KMS-11 (cell line): Measurements from ENCODE around the gene OAF.

Source experiments
- H2AFZ ChIP-seq: fragments of 200-600 bp; sonication (generic); 2 replicates; pipeline ENCODE4 v1.6.1; 2016; ENCODE audit warnings: antibody characterized with exemption, mixed run types, low read depth
- H3K27ac ChIP-seq: fragments of 200-600 bp; sonication (generic); 2 replicates; pipeline ENCODE4 v1.6.1; 2016; ENCODE audit warnings: mild to moderate bottlenecking, mixed run types
- H3K27me3 ChIP-seq: fragments of 200-600 bp; sonication (generic); 2 replicates; pipeline ENCODE4 v1.6.1; 2017; ENCODE audit warnings: mild to moderate bottlenecking, low read depth, mixed run types, moderate library complexity; ENCODE audit not compliant: insufficient read depth
- H3K36me3 ChIP-seq: fragments of 200-600 bp; sonication (generic); 2 replicates; pipeline ENCODE4 v1.6.1; 2017; ENCODE audit warnings: mild to moderate bottlenecking, mixed run types; ENCODE audit not compliant: insufficient read depth
- H3K4me1 ChIP-seq: fragments of 200-600 bp; sonication (generic); 2 replicates; pipeline ENCODE4 v1.6.1; 2016; ENCODE audit warnings: mild to moderate bottlenecking, low read depth, mixed run types; ENCODE audit not compliant: poor library complexity, severe bottlenecking
- H3K4me2 ChIP-seq: fragments of 200-600 bp; sonication (generic); 2 replicates; pipeline ENCODE4 v1.7.0; 2016; ENCODE audit warnings: mild to moderate bottlenecking, mixed run types
- H3K4me3 ChIP-seq: fragments of 200-600 bp; sonication (generic); IDR thresholded peaks from 2 replicates; pipeline ENCODE4 v1.6.1; 2017; ENCODE audit warnings: low read depth, low read length, mixed read lengths; ENCODE audit not compliant: insufficient read depth
- H3K79me2 ChIP-seq: fragments of 200-600 bp; sonication (generic); 2 replicates; pipeline ENCODE4 v1.6.1; 2016; ENCODE audit warnings: low read depth, mixed run types; ENCODE audit not compliant: insufficient read depth
- H3K9ac ChIP-seq: fragments of 200-600 bp; sonication (generic); 2 replicates; pipeline ENCODE4 v1.6.1; 2016; ENCODE audit warnings: mild to moderate bottlenecking, mixed run types
- H4K20me1 ChIP-seq: fragments of 200-600 bp; sonication (generic); 2 replicates; pipeline ENCODE4 v1.6.1; 2016; ENCODE audit warnings: mild to moderate bottlenecking, mixed run types; ENCODE audit not compliant: insufficient read depth
- TF ChIP-seq, protein P1 (sequence below): fragments of 200-600 bp; sonication (generic); conservative IDR thresholded peaks from 2 replicates; pipeline ENCODE4 v1.6.1; 2017; ENCODE audit warnings: low read depth, mild to moderate bottlenecking, antibody characterized with exemption, low read length, moderate library complexity, mixed read lengths

The OAF gene

DNA sequence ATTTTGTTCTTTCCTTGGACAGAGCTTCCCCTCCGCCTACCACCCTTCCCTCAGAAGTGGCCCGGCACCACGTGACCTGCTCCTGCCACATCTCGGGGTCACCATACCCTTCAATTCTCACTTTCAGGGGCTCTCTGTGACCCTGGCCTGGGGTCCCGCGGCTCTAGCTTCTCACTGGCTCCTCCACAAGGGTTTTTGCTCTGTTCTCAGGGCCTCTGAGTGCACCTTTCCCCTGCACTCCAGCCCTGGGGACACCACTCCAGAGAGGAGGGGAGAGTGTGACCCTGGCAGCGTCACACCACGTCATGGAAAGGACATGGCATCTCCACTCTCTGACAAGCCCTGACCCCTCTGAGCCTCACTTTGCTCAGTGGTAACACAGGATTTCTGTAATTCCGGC is 46.5 kb downstream of the OAF start:
- Histone ChIP-seq H3K27me3 (no peaks in the 10 kb centered on the region), H3K4me2 (no peak overlapping the region), H2AFZ (no peak overlapping the region), H4K20me1 (no peaks in the 10 kb centered on the region), H3K36me3 (no peaks in the 10 kb centered on the region), H3K4me3 (no peak overlapping the region), H3K79me2 (no peaks in the 10 kb centered on the region), H3K4me1 (no peaks in the 10 kb centered on the region), H3K27ac (no peak overlapping the region), H3K9ac (no peak overlapping the region)
- TF ChIP-seq, protein P1, sequence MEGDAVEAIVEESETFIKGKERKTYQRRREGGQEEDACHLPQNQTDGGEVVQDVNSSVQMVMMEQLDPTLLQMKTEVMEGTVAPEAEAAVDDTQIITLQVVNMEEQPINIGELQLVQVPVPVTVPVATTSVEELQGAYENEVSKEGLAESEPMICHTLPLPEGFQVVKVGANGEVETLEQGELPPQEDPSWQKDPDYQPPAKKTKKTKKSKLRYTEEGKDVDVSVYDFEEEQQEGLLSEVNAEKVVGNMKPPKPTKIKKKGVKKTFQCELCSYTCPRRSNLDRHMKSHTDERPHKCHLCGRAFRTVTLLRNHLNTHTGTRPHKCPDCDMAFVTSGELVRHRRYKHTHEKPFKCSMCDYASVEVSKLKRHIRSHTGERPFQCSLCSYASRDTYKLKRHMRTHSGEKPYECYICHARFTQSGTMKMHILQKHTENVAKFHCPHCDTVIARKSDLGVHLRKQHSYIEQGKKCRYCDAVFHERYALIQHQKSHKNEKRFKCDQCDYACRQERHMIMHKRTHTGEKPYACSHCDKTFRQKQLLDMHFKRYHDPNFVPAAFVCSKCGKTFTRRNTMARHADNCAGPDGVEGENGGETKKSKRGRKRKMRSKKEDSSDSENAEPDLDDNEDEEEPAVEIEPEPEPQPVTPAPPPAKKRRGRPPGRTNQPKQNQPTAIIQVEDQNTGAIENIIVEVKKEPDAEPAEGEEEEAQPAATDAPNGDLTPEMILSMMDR, result no peak

DNA sequence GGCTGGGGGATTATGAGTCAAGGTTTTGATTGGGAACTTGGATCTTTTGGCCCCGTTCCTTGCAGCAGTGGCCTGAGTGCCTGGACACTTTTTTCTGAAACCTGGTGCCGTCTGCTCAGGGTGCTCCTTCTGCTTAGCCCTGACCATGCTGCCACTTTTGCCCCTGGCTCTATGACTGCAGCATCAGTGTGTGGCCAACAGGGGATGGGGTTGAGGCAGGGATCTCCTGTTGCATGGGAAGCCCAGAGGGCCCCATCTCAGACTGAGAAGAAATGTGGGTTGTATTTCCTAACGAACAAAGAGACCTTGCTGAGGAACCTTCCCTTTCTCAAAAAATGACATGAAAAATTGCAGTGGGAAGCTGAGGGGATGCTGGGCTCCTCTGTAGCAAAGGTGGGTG is 47.8 kb downstream of the OAF start:
- H3K4me3 ChIP-seq, result no peak overlapping the region
- no peak overlapping the region for H3K27ac ChIP-seq
- H2AFZ ChIP-seq, result no peak overlapping the region
- no peak overlapping the region for H3K4me2 ChIP-seq
- H3K36me3 ChIP-seq, result no peaks in the 10 kb centered on the region
- H4K20me1 ChIP-seq, result no peaks in the 10 kb centered on the region
- no peaks in the 10 kb centered on the region for H3K27me3 ChIP-seq
- H3K4me1 ChIP-seq, result no peaks in the 10 kb centered on the region
- no peaks in the 10 kb centered on the region for H3K79me2 ChIP-seq
- TF ChIP-seq, protein P1, result no peak
- H3K9ac ChIP-seq, result no peak overlapping the region

DNA sequence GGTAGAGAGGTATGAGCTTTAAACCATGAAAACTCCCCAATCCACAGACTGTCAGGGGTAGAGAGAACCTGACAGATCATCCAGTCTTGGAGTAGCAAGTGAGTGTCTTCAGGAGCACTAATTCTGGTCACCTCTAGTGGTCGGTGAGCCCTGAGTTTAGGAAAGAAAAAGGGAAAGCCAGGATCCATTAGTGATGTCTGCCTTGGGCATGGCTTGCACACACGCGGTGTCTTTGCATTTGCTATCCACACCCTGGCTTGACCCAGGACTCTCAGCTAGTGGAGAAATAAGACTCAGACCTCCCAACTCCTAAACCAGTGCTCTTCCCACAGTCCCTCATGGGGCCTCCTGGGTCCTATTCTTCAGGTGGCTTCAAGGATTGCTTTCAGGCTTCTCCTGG is 48.4 kb downstream of the OAF start:
- TF ChIP-seq, protein P1, result no peak
- Histone ChIP-seq H3K27me3 (no peaks in the 10 kb centered on the region), H3K4me3 (no peak overlapping the region), H4K20me1 (no peaks in the 10 kb centered on the region), H3K4me1 (no peaks in the 10 kb centered on the region), H3K36me3 (no peaks in the 10 kb centered on the region), H3K79me2 (no peaks in the 10 kb centered on the region), H3K9ac (no peak overlapping the region), H3K27ac (no peak overlapping the region), H2AFZ (no peak overlapping the region), H3K4me2 (no peak overlapping the region)

DNA sequence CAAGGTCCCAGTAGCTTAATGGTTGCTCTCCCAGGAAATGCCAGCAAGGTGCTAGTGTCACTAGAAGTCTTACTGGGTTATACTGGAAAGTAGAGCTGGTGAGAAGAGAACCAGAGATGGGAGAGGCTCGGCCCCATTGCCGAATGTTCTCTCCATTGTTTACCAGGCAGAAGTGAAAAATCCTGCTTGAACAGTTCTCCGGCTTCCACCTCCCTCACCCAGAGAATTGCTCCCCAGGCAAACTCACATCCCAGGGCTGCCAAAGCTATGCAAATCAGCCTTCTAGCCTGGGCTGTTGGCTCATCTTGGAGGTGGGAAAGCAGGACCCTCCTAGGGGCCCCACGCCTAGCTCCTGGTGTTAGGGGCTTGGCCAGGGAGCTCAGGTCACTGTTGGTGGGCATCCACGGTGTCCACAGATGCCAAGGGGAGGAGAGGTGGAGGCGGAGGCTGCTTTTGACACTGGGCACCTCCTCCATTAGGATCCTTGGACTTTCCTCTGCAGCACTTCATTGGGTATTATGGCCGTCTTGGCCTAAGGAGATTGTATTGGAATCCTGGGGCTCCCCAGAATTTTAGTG is 49.2 kb downstream of the OAF start:
- H4K20me1 ChIP-seq, result no peaks in the 10 kb centered on the region
- H3K27me3 ChIP-seq, result no peaks in the 10 kb centered on the region
- H3K4me1 ChIP-seq, result no peaks in the 10 kb centered on the region
- no peak overlapping the region for H3K27ac ChIP-seq
- no peak overlapping the region for H3K4me2 ChIP-seq
- no peaks in the 10 kb centered on the region for H3K79me2 ChIP-seq
- TF ChIP-seq, protein P1, result no peak
- no peak overlapping the region for H3K9ac ChIP-seq
- no peak overlapping the region for H3K4me3 ChIP-seq
- H2AFZ ChIP-seq, result no peak overlapping the region
- H3K36me3 ChIP-seq, result no peaks in the 10 kb centered on the region

DNA sequence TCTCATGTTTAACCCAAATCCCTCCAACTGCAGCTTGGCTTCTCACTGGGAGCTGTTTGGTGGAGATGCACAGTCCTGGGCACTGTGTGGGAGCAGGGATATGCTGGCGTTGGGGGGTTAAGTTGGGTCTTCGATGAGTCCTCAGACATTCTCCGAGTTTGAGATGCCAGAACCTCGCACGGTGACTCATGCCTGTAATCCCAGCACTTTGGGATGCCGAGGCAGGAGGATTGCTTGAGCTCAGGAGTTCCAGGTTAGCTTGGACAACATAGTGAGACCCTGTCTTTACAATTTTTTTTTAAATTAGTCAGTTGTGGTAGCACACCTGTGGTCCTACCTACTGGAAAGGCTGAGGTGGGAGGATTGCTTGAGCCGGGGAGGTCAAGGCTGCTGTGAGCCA is 49.8 kb downstream of the OAF start:
- H3K27ac ChIP-seq, result no peak overlapping the region
- no peaks in the 10 kb centered on the region for H3K4me1 ChIP-seq
- no peak overlapping the region for H2AFZ ChIP-seq
- no peaks in the 10 kb centered on the region for H3K79me2 ChIP-seq
- no peak overlapping the region for H3K4me3 ChIP-seq
- no peaks in the 10 kb centered on the region for H3K27me3 ChIP-seq
- TF ChIP-seq, protein P1, result no peak
- H4K20me1 ChIP-seq, result no peaks in the 10 kb centered on the region
- H3K9ac ChIP-seq, result no peak overlapping the region
- H3K36me3 ChIP-seq, result no peaks in the 10 kb centered on the region
- no peak overlapping the region for H3K4me2 ChIP-seq
